Epidermal melanocyte (primary cell): ENCODE measurements around the gene KLHL29.

Experiments
- DNase-seq: peaks from one replicate; pipeline ENCODE4 v3.0.0; 2011; ENCODE audit warnings: low spot score; ENCODE audit not compliant: insufficient read length

Gene KLHL29

GRCh38 chr2:23510471-23510870 is 125.5 kb downstream of the KLHL29 start:
- no peak for DNase-seq

DNA sequence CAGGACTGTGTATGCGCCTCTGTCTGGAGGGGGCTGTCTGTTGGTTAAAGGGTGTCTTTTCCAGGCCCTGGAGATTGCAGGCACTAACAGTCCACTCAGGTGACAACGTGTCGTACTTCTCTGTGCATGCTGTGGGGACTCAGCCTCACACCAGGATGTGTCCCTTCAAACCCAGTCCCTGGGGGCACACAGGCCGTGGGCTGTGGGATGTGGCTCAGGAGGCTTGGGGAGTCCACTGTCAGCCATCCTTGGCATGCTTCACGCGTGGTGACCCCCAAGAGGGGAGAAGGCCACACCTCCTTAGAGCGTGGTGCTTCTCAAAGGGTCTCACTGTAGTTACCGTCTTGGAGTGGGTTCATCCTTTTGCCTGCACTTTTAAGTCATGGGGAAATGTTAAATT is 127.8 kb downstream of the KLHL29 start:
- DNase-seq = no peak

DNA sequence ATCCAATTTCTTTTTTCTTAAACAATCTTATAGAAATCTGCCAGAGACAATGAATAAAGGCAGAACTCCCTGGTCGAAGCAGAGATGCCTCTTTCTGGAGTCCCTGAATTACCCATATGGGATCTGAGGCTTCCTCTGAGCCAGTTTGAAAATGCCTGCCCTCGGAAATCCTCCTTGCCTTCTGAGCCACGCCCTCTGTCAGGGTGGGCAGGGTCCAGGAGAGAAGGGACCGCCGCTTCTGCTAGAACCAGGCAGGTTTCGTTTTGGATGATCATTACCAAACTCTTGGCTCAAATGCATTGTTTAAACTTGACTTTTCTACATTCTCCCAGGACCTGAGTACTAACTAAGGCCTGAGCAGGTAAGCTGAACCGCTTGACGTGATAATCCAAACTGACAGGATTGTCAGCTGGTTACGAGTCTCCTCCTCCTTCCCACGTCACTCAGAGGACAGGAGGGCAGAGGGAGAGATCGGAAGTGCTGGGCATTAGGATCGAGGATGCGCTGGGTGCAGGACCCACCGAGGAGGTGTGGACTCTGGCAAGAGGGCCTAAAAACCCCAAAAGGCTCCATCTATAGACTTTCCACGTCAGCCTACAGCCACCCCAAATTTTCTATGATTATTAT is 128.4 kb downstream of the KLHL29 start:
- DNase-seq = no peak

- DNase-seq = no peak
Measured at GRCh38 chr2:23513872-23514793, 129.2 kb downstream of the KLHL29 start.

GRCh38 chr2:23516520-23517256 is 131.7 kb downstream of the KLHL29 start:
- no peak for DNase-seq

DNA sequence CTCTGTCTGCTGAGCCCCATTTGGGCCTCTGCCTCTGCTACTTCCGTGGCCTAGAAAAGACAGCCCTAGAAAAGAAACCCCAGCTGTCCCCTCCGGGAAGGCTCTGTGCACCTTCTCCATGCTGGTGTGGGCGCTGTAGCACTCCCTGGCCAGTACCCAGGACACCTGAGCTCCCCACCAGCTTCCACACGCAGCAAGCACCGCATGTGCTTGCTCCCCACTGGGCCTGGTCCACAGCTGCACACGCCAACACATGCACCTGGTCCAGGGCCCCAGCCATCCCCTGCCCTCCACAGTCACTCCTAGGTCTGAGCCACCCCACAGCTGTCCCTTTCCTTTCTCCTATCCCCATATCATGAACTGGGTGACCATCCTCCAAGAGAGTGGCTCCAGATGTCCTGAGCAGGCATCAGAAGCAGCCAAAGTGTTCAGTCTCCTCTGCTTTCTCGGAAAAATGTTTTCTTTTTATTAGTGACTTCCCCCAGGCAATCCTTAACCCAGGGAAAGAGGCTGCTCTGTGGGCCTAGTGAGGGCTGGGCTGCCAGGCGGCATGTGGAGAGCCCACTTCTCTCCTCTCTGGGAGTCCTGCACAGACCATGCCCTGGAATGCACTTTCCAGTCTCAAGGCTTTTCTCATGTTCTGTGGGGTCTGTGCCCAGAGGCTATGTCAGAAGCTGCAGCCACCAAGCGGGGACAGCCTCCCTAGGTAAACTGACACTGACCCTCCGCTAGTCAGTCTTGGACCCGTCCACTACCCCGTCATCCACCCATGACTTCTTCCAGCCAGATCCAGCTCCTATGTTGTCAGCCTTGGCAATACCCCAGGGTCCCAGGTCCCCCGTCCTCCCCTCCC is 133.7 kb downstream of the KLHL29 start:
- DNase-seq = no peak

- DNase-seq = no peak
Measured at GRCh38 chr2:23519334-23519651, 134.3 kb downstream of the KLHL29 start.

- DNase-seq = peak; percentile 59
Measured at GRCh38 chr2:23520256-23520655, 135.3 kb downstream of the KLHL29 start.

GRCh38 chr2:23521060-23521459 is 136.1 kb downstream of the KLHL29 start:
- DNase-seq = no peak

DNA sequence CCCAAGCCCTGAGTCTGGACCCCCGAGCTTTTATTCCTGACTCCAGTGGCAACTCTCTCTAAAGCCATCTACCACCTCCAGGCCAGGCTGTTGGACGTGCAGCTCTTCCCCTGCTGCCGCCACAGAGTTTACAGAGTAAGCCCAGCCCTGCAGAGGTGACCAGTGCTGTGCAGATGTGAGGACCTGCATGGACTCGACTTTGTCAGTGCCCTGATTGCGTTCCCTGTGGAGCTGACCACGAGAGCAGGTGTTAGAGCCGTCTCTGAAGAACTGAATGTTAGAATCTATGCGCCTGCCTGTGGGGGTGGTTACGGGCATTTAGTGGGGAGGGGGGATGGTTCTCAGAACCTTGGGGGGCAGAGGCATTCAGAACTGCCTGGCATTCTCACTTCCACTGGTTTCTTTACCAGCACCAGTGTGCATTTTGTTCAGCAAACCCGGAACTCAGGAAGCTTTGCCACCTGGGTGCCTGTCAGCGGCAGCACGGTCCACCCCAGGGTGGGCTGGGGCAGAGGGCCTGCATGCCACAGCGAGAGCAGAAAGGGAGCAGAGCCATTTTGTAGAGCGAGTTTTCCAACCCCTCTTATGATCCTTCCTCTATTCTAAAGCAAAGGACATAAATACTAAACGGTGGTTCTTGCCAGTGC is 137.9 kb downstream of the KLHL29 start:
- DNase-seq = no peak

- no peak for DNase-seq
Measured at GRCh38 chr2:23523373-23524260, 138.6 kb downstream of the KLHL29 start.

GRCh38 chr2:23524261-23524706 is 139.3 kb downstream of the KLHL29 start:
- DNase-seq = peak; percentile 57

GRCh38 chr2:23525137-23525765 is 140.3 kb downstream of the KLHL29 start:
- no peak for DNase-seq

DNA sequence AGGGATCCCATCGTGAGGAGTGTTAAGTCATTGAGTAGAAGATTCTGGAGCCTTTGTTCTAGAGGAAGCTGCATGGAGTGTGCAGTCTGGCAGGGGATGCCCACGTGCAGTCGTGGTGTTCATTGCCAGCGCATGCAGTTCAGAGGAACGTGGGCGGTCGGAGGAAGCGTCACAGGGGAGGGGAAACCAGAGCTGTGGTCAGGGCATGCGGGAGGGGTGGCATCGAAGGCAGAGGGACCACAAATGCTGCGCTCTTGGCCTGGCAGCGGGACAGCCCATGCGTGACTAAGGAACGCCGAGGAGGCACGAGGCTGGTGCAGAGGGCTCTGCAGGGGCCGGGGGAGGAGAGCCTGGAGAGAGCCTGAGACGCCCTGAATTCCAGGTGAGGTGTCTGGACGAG is 141.1 kb downstream of the KLHL29 start:
- no peak for DNase-seq

DNA sequence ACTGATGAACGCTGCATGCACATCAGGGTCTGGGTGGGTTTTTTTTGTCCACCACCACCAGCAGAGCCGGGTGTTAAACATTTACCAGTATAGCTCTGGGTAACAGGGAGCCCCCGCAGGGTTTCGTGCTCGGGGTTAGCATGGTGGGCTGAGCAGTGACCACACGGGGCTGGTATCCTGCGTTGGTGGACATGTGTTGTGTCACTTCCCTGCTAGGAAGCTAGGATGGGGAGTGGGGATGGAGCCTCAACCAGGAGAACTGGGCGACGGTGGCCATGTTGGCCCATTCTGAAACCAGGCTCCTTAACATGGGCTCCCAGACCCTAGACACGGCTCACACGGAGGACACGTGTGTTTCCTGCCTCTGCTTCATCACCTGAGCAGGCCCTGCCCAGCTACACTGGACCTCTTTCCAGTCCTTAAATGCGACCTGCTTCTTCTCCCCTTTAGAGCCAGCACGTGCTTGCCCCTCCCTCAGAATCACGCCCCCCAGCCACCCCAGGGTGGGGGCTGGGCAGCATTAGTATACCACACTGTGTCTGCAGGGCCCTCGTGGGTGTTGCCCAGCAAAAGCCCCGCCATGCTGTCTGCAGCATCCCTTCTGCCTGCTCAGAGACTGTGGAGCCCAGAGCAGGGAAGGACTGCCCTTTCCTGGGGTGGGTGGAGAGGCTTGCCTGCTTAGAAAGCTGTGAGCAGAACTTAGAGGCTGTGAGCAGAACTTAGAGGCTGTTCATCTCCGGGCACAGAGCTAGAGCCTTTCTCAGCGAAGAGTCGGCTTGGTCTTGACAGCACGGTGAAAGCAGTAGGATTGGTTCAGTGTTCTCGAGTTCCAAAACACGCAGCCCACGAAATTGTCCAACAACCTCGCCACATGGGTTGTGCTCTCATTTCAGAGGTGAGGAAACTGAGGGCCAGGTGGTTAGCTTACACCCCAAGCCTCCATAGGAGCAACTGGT is 142.1 kb downstream of the KLHL29 start:
- DNase-seq = no peak

DNA sequence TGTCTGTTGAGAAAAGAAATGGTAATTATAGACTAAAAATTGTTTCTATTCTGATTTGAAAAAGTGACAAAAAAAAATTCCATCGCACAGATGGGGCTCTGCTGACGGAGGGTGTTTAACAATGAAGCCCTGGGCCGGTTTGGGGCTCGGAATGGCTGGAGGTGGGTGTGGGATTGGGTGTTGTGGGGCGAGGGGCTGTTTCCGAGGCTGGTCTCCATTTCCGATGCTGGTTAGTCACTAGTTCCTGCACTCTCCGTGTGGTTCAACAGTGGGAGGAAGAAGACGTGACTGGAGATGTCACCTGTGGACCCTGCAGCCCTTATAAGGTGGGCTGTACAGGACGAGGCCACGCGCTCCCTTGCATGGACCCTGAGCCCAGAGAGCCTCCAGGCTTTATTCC is 143.2 kb downstream of the KLHL29 start:
- no peak for DNase-seq

DNA sequence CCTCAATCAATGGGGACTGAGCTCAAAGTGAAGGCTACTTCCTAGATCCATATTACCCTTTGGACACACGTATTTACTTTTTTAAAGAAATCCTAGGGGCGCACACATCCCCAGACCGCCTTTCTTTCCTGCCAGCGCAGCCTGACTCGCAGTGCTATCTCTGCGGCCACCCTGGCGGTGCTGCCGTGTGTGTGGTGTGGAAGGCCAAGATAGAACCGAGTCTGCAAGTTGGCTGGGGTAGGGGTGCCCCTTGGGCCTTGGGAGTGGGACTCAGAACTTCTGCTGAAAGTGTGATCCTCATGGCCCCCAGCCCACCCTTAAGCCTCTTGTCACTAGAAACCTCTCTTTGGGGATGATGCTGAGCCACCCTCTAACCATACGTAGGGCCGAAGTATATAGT is 143.7 kb downstream of the KLHL29 start:
- DNase-seq = no peak

DNA sequence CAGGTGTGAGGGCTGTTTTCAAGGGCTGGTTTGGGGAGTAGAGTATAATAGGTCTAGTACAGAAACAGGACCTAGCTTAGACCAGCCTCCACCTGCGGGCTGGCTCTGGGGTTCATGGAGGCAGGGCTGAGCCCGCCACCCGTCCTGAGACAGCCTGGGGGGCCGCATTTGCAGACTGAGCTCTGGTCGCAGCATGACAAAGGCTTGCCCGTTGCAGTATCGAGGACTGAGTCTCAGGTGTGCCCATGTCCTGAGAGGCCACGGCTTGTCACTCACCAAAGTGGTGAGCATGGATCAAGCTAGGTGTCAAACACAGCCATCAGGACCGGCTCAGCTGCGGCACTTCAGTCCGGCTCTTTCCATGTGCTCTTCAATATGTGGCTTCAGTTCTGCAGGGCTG is 144.7 kb downstream of the KLHL29 start:
- no peak for DNase-seq
